ENCODE results near the gene ABCB1.

The ABCB1 gene

GRCh38 chr7:87600130-87601124 is at the start of gene ABCB1:
TSS of gene ABCB1 (minus strand) at chr7:87600884. CDS start at chr7:87600184, 700 bp downstream.
- no peak for DNase-seq (ENCODE audit: low read depth, low spot score)

GRCh38 chr7:87648316-87648715 is 47.6 kb upstream of the ABCB1 start:
- no peak for DNase-seq (ENCODE audit: low read depth, low spot score)

GRCh38 chr7:87645446-87645845 is 44.8 kb upstream of the ABCB1 start:
- DNase-seq (ENCODE audit: low read depth, low spot score) = no peak

GRCh38 chr7:87635921-87636320 is 35.2 kb upstream of the ABCB1 start:
- DNase-seq (ENCODE audit: low read depth, low spot score) = no peak

GRCh38 chr7:87628780-87629569 is 28.3 kb upstream of the ABCB1 start:
- no peak for DNase-seq (ENCODE audit: low read depth, low spot score)

GRCh38 chr7:87627634-87627994 is 26.9 kb upstream of the ABCB1 start:
- DNase-seq (ENCODE audit: low read depth, low spot score) = no peak

GRCh38 chr7:87625101-87625500 is 24.4 kb upstream of the ABCB1 start:
- no peak for DNase-seq (ENCODE audit: low read depth, low spot score)

GRCh38 chr7:87624628-87625027 is 23.9 kb upstream of the ABCB1 start:
- no peak for DNase-seq (ENCODE audit: low read depth, low spot score)

- no peak for DNase-seq (ENCODE audit: low read depth, low spot score)
These were observed 14.5 kb upstream of the ABCB1 start for GRCh38 chr7:87615197-87615596.

- no peak for DNase-seq (ENCODE audit: low read depth, low spot score)
These were observed 9.2 kb upstream of the ABCB1 start for GRCh38 chr7:87609916-87610315.

GRCh38 chr7:87608431-87608830 is 7.7 kb upstream of the ABCB1 start:
- DNase-seq (ENCODE audit: low read depth, low spot score) = no peak

- no peak for DNase-seq (ENCODE audit: low read depth, low spot score)
These were observed 3.6 kb upstream of the ABCB1 start for GRCh38 chr7:87604264-87604663.

GRCh38 chr7:87599336-87599735 is 1.3 kb downstream of the ABCB1 start:
- DNase-seq (ENCODE audit: low read depth, low spot score) = no peak

- no peak for DNase-seq (ENCODE audit: low read depth, low spot score)
These were observed 2.3 kb downstream of the ABCB1 start for GRCh38 chr7:87598234-87599009.

GRCh38 chr7:87596696-87597095 is 4.0 kb downstream of the ABCB1 start:
- DNase-seq (ENCODE audit: low read depth, low spot score) = no peak

GRCh38 chr7:87596136-87596535 is 4.5 kb downstream of the ABCB1 start:
- DNase-seq (ENCODE audit: low read depth, low spot score) = no peak

- DNase-seq (ENCODE audit: low read depth, low spot score) = no peak
These were observed 8.4 kb downstream of the ABCB1 start for GRCh38 chr7:87592300-87592699.

GRCh38 chr7:87591211-87591610 is 9.5 kb downstream of the ABCB1 start:
- no peak for DNase-seq (ENCODE audit: low read depth, low spot score)

GRCh38 chr7:87590578-87590977 is 10.1 kb downstream of the ABCB1 start:
- no peak for DNase-seq (ENCODE audit: low read depth, low spot score)

- no peak for DNase-seq (ENCODE audit: low read depth, low spot score)
These were observed 11.1 kb downstream of the ABCB1 start for GRCh38 chr7:87589631-87590030.

- no peak for DNase-seq (ENCODE audit: low read depth, low spot score)
These were observed 19.0 kb downstream of the ABCB1 start for GRCh38 chr7:87581723-87582122.

- no peak for DNase-seq (ENCODE audit: low read depth, low spot score)
These were observed 20.0 kb downstream of the ABCB1 start for GRCh38 chr7:87580636-87581035.

Measured in activated CD4-positive, CD25-positive, alpha-beta regulatory T cell treated with anti-CD3 and anti-CD28 coated beads, Interleukin-2, amount 50 U/mL, for 16 hours (primary cell).